HG03103 (cell line): ENCODE results near the gene CERS6.
A peak's percentile ranks its signal among the peaks of the same experiment; 100 is the strongest.

Experiments used
- ATAC-seq: cut with Tn5 transposase; IDR thresholded peaks from one replicate; pipeline ENCODE4 v1.9.1; 2021; ENCODE audit warnings: low read depth; ENCODE audit not compliant: unreplicated experiment

The CERS6 gene

DNA sequence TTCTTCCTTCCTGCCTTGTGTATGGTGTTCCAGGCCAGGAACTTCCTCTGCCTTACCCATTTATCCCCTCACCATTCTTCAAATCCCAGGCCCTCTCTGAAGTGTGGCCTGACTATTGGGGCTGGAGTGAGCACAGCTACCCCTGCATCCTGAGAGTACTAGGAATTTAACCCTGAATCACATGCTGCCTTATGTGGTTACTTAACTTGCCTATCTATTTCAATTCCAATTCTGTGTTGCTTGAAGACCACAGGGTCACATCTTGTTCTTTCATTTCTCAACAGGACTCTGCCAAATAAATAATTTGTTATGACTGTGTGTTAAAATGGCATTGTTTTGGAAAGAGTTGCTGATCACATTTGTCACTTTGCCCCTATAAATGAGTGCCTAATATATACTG, 108.6 kb downstream of the CERS6 start:
- ATAC-seq = no peak

DNA sequence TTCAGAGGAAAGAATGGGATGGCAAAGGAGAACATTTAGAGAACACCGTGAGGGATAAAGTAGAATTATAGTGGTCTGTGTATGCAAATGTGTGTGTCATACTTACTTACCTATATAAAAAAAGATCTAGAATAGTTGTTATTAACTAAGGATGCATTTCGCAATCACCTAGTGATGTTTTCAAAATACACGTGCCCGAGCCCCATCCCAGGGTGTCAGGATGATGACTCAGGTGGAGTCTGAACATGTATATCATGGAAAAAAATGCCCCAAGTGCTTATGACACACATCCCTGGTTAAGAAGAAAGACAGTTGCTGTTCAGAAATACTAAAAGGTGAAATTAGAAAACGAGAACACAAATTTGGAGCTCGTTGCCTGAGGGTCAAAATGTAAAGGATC, 109.0 kb downstream of the CERS6 start:
- no peak for ATAC-seq

DNA sequence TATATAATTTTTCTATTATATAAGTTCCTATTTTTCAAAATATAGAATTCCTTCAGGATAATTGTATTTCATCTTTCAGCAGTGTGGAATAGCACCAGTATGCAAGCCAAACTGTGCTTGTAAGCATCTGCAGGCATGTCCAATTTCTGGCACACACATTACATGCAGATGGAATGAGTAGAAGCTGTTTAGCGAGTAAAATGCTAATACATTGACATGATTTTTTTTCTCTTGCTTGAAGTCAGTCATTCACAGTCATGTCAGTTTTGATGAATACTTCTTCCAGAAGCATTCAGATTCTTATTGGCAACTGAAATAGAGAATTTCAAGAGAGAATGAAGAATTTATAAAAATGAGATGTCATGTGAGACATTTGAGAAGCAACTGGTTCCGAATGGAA, 109.4 kb downstream of the CERS6 start:
- ATAC-seq = no peak

DNA sequence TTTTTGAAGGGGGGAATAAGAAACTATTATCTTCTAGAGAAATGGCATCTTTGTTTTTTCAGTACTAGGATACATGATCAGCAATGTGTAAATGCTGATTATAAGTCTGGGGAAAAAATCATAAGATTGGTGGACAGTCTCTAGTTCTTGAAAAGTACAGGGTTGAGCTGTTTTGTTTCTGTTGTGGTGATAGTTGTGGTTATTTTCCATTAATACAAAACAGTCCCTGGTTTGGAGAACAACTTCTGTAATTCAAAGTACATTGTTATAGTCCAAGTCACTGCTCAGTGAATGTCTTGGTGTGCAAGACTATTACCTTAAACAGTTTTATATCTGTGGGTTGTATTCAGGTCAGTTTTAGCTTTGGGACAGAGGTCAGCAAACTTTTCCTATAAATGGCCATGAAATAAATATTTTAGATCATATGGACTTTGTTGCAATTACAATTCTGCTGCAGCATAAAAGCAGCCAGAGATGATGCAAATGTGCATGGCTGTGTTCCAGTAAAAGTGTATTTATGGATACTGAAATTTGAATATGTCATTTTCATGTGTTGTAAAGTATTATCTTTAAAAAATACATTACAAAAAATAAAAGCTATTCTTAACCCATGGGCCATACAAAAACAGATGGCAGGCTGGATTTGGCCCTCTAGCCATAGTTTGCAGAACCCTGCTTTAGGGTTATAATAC, 111.0 kb downstream of the CERS6 start:
- ATAC-seq = no peak

DNA sequence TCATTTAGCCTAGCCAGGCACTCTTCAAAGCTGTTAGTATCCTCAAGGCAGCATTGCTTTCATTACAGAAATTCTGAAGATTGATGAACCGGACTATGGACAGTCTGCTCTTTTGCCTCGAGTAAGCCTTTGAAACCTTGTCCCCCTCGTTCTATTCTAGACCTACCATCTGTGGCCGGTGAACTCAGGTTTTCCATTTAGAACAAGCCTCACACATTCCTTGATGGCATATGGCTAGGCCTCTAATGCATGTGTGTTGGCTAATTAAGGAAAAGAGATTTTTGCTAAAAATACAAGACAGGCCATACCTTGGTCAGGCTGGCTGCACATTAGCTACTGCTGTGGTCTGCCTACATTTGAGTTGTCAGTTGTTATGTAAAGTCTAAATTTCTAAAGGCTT, 111.8 kb downstream of the CERS6 start:
- ATAC-seq = no peak

DNA sequence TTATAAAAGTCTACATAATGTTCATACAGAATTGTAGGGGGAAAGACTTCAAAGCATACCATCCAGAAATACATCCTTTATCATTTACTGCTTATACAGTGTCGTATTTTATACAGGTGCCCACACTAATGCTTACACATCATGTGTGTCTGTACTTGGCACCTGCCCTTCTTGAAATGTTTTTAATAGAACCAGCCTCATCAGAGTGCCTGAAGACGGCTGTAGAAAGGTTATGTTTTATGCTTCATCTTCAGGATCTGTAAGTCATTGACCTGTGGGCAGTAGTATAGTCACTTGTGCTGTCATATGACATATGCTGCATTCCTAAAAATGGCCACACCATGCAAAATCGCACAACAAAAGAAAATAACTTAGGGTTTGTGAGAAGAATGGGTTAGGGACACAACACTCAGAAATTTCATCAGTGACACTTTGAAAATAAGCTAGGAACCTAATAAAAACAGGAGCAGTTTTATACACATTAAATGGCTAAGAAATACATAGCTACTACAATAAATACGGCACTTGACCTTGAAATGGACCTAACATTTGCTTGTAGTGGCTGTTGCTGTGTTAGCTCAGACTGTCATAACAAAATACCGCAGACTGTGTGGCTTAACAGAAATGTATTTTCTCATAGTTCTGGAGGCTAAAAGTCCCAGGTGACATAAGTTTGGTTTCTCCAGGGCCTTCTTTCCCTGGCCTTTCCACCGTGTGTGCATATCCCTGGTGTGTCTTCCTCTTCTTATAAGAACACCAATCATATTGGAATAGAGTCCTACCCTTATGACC, 112.6 kb downstream of the CERS6 start:
- no peak for ATAC-seq

DNA sequence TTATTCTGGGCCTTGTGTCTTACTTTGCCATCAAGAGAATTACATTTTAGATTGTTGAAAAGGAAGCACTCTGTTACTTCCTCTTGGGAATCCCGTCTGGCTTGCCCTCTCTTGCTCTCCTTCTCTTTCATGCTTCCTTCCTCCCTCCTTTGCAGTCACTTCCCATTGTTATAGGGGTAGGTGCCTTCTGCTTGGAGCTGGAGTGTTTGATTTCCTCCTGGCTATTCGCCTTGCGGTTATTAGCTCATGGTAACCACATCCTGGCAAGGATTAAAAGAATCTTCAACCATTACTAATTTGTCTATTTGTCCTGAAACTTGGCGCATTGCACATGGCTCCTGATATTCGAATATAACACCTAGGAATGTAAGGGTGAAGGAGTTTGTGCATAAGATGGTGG, 115.0 kb downstream of the CERS6 start:
- no peak for ATAC-seq

DNA sequence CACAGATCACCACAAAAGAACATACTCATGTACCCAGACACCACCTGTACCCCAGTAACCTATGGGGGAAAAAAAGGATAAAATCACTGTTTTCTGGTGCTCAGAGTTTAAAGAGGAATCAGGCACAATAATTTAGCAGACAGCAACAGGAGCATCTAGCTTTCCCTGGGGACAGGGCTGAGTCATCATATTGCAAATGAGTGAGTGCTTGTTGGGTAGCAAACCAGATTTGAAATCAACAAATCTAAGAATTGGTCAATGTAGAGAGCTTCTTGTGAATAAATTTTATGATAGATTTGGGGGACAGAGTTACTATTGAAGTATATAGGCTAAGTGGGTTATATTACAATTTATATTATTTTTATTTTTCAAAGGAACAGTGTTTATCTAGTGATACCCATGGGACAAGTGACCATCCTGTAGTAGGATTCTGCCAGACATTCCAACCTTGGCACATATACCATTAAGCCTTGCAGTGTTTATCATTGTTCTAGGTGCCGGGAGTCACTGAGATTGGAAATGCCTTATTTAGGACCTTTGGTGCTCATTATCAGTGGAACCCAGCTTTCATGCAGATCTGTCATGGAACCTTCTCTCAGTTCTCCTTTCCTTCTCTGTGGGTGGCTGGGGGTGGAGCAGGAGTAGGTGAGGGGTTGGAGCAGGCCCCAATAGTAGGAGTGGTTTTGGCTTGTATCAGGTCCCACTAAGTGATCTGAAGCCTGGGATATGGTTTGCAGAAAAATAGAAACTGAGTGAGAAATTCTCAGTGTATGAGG, 117.2 kb downstream of the CERS6 start:
- no peak for ATAC-seq

DNA sequence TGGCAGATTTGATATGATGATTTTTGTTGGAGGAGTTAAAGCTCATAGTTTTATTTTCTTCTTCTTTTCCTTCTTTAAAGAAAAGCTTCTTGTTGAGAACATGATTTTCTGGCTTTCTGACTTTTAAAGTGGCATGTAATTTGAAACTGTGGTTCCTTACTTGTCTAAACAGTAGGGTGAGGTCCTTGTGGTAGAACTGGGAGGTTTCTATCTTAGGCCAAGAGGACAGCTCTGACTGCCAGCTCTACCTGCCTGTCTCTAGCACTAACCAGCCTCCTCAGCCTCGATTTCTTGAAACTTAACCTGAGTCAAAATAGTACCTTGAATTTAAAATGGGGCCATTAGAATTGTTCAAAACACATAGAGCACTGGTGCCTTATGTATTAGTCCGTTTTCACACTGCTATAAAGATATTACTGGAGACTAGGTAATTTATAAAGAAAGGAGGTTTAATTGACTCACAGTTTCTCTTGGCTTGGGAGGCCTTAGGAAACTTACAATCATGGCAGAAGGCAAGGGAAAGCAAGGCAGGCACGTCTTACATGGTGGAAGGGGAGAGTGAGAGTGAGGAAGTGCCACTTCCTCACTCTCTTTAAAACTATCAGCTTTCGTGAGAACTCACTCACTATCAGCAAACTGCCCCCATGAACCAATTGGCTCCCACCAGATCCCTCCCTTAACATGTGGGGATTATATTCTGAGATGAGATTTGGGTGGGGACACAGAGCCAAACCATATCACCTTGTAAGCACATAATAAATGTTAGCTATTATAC, 119.0 kb downstream of the CERS6 start:
- ATAC-seq = no peak

DNA sequence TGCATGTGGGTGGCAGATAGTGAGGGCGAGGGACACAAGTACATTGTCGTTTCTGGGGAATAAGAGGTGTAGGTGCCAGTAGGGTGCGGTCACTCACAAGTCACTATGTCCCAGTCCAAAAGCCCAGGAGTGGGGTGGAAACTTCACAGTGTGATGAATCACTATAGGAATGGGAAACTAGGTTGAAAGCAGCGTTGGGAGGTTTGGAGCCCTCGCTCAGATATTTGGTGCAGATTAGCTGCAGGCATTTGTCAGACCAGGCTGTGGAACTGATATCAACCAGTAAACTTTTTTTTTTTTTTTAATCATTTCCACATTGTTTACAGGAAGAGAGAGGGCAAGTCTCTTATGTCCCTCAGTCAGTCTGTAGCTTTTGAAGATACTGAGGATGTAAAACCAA, 121.8 kb downstream of the CERS6 start:
- no peak for ATAC-seq

DNA sequence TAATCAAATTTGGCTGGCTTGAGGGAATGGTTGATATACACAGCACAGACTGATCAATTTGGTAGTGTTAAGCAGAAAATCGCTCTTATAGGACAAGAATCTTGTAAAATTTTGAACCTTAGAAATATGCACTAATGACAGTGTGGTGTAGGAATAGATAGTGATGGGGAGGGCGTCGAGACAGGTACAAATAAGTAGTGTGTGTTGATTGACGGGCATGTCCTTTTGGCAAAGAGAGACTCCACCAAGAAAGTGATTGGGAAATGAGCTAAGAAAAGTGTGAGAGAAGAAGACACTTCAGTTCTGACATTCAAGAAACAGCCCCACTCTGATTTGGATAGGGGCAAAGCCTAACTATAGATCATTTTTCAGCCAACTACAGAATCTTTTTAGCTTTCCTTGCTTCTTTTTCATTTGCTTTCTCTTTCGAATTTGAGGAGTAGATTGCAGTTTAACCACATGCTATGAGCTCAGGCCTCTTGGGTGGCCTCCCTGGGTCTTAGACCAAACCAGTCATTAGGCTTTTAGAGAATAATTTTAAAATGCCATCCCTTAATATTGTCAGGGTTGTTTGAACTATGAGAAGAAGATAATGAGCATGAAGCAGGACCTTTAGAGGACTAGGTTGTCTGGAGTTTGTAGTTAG, 127.1 kb downstream of the CERS6 start:
- ATAC-seq = no peak

DNA sequence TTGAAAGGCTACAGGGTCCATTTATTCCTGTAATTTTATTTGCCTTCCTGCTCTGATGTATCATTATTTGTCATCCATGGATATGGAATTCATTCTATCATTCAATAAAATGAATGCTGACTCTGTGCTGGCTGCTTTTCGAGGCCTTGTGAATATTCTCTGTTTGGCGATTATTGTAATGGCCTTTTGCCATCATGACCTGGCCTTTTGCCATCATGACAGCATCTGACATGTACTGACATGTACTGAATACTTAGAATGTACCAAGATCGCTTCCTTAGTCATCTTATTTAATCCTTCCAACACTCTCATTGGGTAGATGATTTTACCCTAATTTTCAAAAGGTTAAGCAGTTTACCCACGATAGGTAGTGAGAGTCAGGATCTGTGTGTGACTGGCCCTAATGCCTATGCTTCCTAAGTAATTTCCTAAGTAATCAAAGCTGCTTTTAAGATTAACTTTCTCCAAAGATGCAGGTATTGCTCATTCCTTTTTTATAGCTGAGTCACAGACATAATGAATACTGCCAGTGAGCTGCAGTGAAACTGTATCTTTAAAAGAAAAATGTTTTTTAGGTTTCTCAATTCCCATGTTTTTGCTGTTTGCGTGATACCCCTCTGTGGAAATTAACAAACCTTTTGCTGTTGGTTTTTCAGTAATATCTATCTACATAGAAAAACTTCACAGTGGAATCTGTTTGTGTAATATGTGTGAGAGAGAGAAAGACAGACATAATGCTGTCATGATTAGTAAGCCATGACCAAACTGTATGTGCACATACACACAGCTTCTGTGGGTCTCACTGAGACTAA, 127.8 kb downstream of the CERS6 start:
- ATAC-seq = no peak

DNA sequence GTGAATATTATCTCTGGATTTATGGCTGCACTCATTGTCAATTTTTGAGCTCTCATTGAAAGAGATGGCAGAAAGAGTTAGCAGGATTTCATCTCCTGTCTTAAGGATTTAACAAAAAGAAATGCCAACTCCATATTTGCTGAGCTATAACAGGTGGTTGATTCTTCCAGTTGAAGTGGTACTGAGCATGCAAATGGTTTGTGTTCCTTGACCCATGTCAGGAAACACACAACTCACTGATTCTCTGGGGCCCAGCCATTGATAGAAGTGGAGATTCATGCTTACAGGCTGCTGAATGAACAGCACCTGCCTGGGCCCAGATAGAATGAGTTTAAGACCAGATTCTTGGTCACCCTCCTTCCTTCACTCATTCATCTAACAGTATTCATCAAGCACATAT, 128.8 kb downstream of the CERS6 start:
- peak; percentile 62 for ATAC-seq

DNA sequence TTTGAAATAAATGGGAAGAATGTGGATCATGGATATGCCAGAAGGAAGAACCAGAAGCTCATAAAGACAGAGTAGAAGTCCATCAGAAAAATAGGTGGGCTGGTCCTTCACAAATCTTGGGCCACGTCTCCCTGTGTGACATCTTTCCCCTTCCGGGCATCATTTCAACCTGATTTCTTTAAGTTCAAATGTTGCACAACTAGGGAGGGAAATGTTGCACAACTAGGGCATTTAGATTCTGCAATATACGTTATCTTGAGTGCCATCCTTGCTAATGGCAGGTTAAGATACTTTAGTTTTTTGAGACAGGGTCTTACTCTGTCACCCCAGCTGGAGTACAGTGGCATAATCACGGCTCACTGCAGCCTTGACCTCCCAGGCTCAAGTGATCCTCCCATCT, 129.6 kb downstream of the CERS6 start:
- ATAC-seq = no peak

DNA sequence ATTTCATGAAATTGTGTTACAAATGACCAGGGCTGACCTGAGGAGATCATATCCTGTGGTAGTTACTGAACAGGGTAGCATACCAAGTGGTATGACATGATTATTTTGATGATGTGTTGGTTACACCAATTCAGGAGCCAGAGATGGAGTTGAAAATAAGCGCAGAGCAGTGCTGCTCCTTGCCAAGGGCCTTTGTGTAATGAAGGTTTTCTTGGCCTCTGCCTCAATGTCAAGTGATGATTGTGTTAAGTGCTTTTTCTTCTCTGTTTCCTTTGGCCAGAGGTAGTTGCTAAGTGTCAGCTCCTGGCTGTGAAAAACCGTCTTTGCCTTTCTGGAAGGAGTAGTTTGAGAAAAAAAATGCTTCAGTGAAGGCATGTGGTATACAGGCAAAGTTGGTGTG, 131.2 kb downstream of the CERS6 start:
- no peak for ATAC-seq

DNA sequence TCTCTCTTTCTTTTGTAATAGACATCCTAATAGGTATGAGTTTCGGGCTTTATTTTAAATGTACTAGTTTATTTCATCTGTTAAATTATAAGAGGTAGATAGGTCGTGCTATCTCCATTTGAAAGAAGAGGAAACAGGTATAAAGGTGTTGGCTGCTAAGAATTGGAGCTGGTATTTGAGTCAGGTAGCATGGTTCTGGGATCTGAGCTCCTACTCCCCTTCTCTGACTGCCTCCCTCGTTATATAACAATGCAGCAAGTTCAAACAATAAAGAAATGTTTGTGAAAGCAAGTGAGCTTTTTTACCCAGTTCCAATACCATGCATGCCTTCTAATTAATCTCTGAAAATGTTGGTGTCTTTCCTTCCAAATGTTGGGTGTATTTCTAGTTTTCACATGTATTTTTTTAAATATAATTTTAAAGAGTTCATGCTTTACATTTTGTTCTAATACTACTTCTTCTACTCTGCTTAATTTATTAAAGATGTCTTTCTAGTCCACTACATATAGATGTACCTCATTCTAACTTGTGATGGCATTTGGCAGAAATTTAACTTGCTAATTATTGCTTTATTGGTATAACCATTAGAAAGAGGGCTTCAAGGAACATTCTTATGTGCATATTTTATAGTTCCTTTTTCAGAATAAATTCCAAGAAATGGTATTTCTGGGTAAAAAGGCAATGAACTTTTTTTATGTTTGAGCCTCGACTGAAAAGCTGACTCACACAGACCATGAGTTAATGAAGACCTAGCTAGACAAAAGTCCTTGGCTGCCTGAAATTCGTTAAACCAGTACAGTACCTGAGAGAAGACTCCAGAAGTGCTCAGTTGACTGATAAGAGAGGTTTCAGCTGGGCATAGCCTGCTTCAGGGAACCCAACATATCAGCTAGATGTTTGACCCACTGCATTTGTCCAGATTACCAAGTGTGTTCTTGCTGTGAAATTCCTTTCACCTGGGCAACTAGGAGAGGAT, 133.5 kb downstream of the CERS6 start:
- ATAC-seq = no peak

DNA sequence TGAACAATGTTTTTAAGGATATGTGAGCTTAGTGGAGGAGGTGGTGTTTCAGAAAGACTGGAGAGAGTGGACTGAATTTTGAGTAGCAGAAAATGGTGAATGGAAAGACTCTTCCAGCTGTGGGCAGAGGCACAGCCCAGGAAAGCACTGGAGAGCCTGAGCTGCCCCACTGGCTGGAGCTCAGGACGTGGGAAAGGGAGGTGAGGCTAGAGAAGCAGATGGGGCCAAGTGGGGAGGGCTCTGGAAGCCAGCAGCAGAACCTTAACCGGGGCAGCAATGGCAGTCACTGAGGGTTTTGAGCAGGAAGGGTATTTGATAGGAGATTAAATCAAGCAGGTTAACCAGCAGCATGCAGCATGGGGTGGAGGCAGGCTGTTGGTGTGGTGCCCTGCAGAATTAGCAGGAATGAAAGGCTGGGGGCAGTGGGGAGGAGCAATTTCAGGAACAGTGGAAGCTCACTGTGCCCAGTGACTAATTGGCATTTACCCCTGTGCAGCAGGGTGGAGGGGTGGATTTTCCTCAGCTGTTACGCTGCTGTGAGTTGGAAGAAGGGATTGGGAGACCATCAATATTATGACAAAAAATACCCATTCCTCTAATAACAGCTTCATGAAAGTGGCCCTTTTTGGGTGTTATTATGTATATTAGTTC, 136.2 kb downstream of the CERS6 start:
- ATAC-seq = no peak

DNA sequence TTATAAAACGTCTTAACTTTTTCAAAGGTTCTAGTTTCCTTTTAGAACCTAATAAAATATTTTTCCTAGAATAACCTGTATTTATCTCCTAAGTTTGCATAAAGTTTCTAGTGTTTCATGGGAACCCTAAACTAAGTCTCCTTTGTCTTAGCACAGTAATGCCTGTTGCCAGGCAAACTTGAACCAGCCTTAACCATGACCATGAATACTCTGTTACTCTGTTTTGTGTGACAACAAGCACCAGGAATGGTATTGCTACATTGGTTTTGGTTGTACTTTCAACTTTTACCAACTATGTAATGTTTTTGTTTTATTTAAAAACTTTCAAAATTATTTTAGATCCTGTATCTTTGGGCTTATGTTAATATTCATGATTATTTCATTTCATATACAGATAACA, 137.6 kb downstream of the CERS6 start:
- ATAC-seq = no peak
